Activated T-cell treated with anti-CD3 and anti-CD28 coated beads, Interleukin-2, amount 50 U/mL, for 4 hours (primary cell): ENCODE results near the gene ITGAV. TPM values are rescaled to one million over a fixed set of nuclear protein-coding genes. Genes with fewer than 3 reads are reported as not detected.

Experiments
- ATAC-seq, 2 donors: fragments of 200-7000 bp; cut with Tn5 transposase; one replicate each; pipeline ENCODE4 v1.10.0; 2021
- DNase-seq: peaks from one replicate; pipeline ENCODE4 v3.0.0-alpha.2; 2020
- H3K27me3 Mint-ChIP-seq: one replicate; pipeline ENCODE4 v1.8.0; 2021; ENCODE audit warnings: low read depth, mixed read lengths
- H3K36me3 Mint-ChIP-seq: one replicate; pipeline ENCODE4 v1.8.0; 2022; ENCODE audit warnings: mixed read lengths; ENCODE audit not compliant: insufficient read depth
- H3K4me1 Mint-ChIP-seq: one replicate; pipeline ENCODE4 v1.8.0; 2021; ENCODE audit warnings: low read depth, mixed read lengths
- H3K4me3 Mint-ChIP-seq: one replicate; pipeline ENCODE4 v1.8.0; 2021; ENCODE audit warnings: mild to moderate bottlenecking, moderate library complexity, mixed read lengths
- H3K9me3 Mint-ChIP-seq: one replicate; pipeline ENCODE4 v1.8.0; 2021; ENCODE audit warnings: mixed read lengths
- total RNA-seq, 3 donors: library from RNA; stranded (reverse); gene quantifications; one replicate each; pipeline ENCODE4 v1.2.1, GENCODE V29; 2021

Gene ITGAV
- total RNA-seq: 1 to 10 TPM; 3.8 to 4.7 (median 4.0) TPM

DNA sequence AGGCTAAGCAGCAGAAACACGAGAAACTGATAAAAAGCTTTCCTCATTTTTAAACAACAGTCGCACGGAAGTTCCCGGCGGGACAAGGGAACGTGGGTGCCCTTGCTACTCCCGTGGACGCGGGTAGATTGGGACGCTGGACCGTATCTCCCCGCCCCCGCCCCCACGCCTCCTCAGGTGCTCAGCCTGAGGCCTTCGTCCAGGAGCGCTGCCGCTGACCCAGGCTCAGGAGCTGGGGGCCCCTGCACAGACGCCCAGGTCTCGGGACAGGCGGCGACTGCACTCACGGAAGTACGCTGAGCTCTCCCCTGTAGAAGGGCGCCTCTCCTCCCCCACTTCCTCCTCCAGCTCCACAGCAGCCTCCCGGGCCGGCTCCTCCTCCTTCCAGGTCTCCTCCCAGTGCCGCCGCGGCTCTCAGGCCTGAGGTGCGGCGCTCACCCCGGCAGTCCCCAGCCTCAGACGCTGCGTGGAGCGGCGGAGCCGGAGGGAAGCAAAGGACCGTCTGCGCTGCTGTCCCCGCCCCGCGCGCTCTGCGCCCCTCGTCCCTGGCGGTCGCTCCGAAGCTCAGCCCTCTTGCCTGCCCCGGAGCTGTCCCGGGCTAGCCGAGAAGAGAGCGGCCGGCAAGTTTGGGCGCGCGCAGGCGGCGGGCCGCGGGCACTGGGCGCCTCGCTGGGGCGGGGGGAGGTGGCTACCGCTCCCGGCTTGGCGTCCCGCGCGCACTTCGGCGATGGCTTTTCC, at the start of gene ITGAV:
Gene ITGAV, plus strand, starts transcription at position 445 of the 738 bp plus-strand sequence. Its CDS starts 283 bp downstream, at position 728.
- H3K27me3 Mint-ChIP-seq: no peaks in the 10 kb centered on the region
- H3K4me3 Mint-ChIP-seq: peak within 1 kb of the TSS; percentile 84
- ATAC-seq (peak; percentile 96 to 97), DNase-seq (peak; percentile 73)
- no peaks in the 10 kb centered on the region for H3K9me3 Mint-ChIP-seq
- no peaks in the 10 kb centered on the region for H3K36me3 Mint-ChIP-seq
- peaks cover 34% of the 10 kb centered on the region for H3K4me1 Mint-ChIP-seq

GRCh38 chr2:186540941-186541340, 48.9 kb upstream of the ITGAV start:
- Mint-ChIP-seq H3K4me1 (no peaks in the 10 kb centered on the region), H3K9me3 (no peaks in the 10 kb centered on the region), H3K27me3 (peaks cover 11% of the 10 kb centered on the region), H3K36me3 (no peaks in the 10 kb centered on the region), H3K4me3 (no peak overlapping the region)
- no peak for ATAC-seq
- DNase-seq: no peak

GRCh38 chr2:186542002-186542401, 47.9 kb upstream of the ITGAV start:
- H3K36me3 Mint-ChIP-seq: no peaks in the 10 kb centered on the region
- H3K9me3 Mint-ChIP-seq: no peaks in the 10 kb centered on the region
- H3K27me3 Mint-ChIP-seq: peaks cover 11% of the 10 kb centered on the region

DNA sequence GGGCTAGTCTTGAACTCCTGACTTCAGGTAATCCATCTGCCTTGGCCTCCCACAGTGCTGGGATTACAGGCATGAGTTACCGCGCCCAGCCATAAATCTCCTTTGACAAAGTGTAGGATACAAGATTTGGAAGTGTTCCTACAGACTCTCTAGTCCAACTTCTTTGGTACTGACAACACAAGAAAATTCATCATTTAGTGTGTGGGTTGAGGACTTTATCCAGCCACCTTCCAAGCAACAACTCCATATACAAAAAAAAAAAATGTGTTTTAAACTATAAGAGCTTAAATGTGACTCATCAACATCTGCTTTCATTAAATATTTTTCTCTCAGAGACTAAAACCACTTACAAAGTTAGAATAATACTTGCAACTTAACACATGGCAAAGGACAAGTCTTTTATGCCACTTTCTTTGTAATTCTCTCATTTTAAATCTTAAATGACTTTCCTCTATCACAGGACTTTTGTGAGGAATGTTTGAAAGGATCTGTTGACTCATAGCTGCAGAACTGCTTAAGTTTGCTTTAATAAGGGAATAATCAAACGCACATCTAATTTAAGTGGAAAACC, 46.2 kb upstream of the ITGAV start:
- Mint-ChIP-seq H3K4me1 (no peaks in the 10 kb centered on the region), H3K27me3 (peaks cover 11% of the 10 kb centered on the region), H3K9me3 (no peaks in the 10 kb centered on the region), H3K4me3 (no peak overlapping the region), H3K36me3 (no peaks in the 10 kb centered on the region)
- ATAC-seq (no peak), DNase-seq (no peak)

More at GRCh38 chr2:186542002-186542401, 47.9 kb upstream of the ITGAV start:
- ATAC-seq: no peak
- Mint-ChIP-seq H3K4me3 (no peak overlapping the region), H3K4me1 (no peaks in the 10 kb centered on the region)
- DNase-seq: no peak

DNA sequence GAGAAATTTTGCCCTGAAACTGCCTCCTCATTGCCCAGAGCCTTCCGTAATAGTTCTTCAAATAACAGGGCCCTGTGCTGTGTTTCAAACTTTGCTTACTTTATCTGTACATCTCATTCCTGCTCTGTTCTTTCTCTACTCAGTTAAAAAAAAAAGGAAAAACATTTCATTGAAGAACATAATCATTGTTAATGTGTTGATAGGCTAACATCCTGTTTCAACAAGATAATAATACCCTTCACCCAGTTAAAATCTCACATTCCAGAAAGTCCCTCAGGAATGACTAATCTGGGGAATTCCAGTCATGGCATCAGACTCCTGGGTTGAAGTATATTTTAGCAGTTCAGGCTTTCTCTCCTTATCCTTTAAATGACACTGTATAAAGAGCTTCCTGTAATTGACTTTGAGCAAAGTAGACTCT, 45.6 kb upstream of the ITGAV start:
- H3K27me3 Mint-ChIP-seq: peaks cover 9% of the 10 kb centered on the region
- ATAC-seq: no peak
- H3K36me3 Mint-ChIP-seq: no peaks in the 10 kb centered on the region
- H3K4me1 Mint-ChIP-seq: no peaks in the 10 kb centered on the region
- no peak for DNase-seq
- no peak overlapping the region for H3K4me3 Mint-ChIP-seq
- H3K9me3 Mint-ChIP-seq: no peaks in the 10 kb centered on the region

GRCh38 chr2:186546846-186547245, 43.0 kb upstream of the ITGAV start:
- no peak overlapping the region for H3K4me3 Mint-ChIP-seq
- H3K9me3 Mint-ChIP-seq: no peaks in the 10 kb centered on the region
- peaks cover 3% of the 10 kb centered on the region for H3K27me3 Mint-ChIP-seq
- no peak for ATAC-seq
- H3K4me1 Mint-ChIP-seq: no peaks in the 10 kb centered on the region
- peaks cover 2% of the 10 kb centered on the region for H3K36me3 Mint-ChIP-seq
- DNase-seq: no peak

DNA sequence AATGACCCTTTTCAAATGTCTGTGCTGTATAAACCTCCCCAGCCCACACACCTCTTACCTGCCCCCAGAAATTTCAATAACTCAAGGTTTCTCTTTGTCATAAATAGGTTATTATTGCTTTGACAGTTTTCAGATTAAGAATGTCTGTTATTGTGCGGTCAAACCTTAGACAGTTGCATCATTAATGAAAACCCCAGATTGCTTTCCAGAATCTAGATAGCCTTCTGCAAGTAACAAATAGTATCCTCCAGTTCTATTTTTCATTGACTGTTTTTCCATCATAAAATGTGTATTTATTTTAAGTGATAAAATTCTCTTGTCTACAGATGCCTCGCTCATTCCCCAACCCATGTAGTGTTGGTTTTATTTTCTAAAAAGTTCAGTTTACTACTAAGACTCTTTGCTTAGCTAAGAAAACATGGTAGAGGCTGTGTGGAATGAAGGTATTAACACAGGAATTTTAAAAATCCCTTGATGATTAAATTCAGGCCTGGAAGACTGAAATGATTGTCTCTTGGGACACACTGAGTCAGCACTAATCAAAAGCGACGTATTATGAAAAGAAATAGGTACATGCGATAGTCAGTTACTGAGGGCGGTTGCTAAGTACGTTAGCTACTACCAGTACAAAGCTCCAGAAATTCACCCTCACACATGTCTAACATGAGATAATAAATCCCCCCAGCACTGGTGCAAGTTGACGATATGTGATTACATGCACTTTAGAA, 38.4 kb upstream of the ITGAV start:
- DNase-seq: no peak
- no peaks in the 10 kb centered on the region for H3K4me1 Mint-ChIP-seq

GRCh38 chr2:186554429-186554828, 35.4 kb upstream of the ITGAV start:
- Mint-ChIP-seq H3K4me3 (no peak overlapping the region), H3K27me3 (peaks cover 3% of the 10 kb centered on the region), H3K9me3 (no peaks in the 10 kb centered on the region), H3K36me3 (peaks cover 2% of the 10 kb centered on the region), H3K4me1 (no peaks in the 10 kb centered on the region)
- no peak for DNase-seq
- ATAC-seq: no peak

More for the DNA sequence above, 38.4 kb upstream of the ITGAV start:
- Mint-ChIP-seq H3K27me3 (peaks cover 3% of the 10 kb centered on the region), H3K9me3 (no peaks in the 10 kb centered on the region), H3K36me3 (peaks cover 2% of the 10 kb centered on the region), H3K4me3 (no peak overlapping the region)
- no peak for ATAC-seq

GRCh38 chr2:186554850-186555671, 34.8 kb upstream of the ITGAV start:
- Mint-ChIP-seq H3K9me3 (no peaks in the 10 kb centered on the region), H3K27me3 (peaks cover 2% of the 10 kb centered on the region), H3K36me3 (peaks cover 2% of the 10 kb centered on the region), H3K4me1 (no peaks in the 10 kb centered on the region), H3K4me3 (no peak overlapping the region)
- DNase-seq (no peak), ATAC-seq (peak in 1 of 2 donors; percentile 40)

DNA sequence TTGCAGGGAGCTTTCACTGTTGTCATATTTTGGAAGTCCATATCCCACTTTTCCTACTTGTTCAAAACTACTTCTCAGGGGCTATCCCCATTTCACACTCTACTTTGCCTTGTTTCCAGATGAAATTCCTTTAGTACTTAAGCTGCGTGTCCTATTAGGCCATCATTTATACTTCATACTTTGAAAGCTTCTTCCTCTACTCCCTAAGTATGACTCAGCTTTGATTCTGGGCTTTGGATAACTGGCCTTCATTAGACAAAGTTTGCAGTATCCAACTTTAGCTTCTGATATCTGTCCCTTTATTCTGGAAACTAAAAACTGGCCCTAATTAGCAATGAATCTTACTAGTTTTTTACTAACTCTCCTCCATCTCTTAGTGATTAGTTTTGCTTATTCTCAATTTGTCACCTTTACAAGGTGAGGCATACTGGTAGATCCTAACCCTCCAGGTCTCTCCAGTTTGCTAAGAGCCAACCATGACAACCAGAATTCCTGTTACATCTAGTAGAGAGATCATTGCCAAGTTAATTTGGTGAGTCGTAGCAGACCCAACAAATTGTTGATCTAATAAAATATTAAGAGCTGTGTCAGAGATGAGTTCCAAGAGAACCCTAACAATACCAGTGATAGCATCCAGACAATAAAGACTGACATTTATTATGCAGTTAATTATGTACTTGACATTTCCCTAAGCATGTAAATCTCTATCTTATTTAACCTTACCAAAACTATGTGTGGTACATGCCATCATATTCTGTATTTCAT, 31.2 kb upstream of the ITGAV start:
- DNase-seq (no peak), ATAC-seq (no peak)
- Mint-ChIP-seq H3K36me3 (no peaks in the 10 kb centered on the region), H3K27me3 (peaks cover 4% of the 10 kb centered on the region), H3K9me3 (peaks cover 4% of the 10 kb centered on the region), H3K4me1 (no peaks in the 10 kb centered on the region), H3K4me3 (no peak overlapping the region)

DNA sequence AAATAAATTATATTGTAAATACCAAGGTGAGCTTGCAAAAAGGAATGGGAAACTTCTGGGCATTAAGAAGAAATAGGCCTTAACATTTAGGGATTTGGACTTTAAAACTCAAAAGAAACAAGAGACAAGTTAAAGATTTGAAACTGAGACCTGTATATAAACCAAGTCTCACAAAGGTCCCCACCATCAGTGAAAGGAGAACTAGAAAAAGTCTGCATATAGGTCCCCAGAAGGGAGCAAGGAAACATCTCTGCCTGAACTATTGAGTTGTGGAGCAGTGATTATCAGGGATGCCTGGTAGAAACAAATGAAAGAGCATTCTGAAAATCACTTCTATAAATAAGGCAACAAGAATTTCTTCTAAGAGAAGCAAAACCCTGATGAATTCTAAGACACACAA, 30.5 kb upstream of the ITGAV start:
- H3K4me3 Mint-ChIP-seq: no peak overlapping the region
- H3K27me3 Mint-ChIP-seq: peaks cover 4% of the 10 kb centered on the region
- H3K9me3 Mint-ChIP-seq: peaks cover 7% of the 10 kb centered on the region
- no peaks in the 10 kb centered on the region for H3K36me3 Mint-ChIP-seq
- H3K4me1 Mint-ChIP-seq: no peaks in the 10 kb centered on the region
- ATAC-seq: no peak
- DNase-seq: no peak

GRCh38 chr2:186559848-186560247, 30.0 kb upstream of the ITGAV start:
- H3K4me1 Mint-ChIP-seq: no peaks in the 10 kb centered on the region
- H3K36me3 Mint-ChIP-seq: no peaks in the 10 kb centered on the region
- H3K9me3 Mint-ChIP-seq: peaks cover 7% of the 10 kb centered on the region
- DNase-seq (no peak), ATAC-seq (no peak)
- peaks cover 5% of the 10 kb centered on the region for H3K27me3 Mint-ChIP-seq
- H3K4me3 Mint-ChIP-seq: no peak overlapping the region

DNA sequence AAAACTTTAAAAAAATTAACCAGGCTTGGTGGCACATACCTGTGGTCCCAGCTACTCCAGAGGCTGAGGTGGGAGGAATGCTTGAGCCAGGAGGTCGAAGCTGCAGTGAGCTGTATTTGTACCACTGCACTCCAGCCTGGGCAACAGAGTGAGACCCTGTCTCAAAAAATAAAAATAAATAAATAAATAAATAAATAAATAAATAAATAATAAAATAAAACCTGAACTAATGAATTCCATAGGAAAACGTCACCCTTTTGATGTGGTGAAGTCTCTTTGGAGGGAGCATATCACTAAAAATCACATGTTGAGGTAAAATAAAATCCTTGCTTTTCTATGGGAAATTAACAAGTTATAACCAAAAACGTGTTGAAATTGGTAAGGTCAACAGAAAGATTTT, 29.6 kb upstream of the ITGAV start:
- ATAC-seq: no peak
- Mint-ChIP-seq H3K4me3 (no peak overlapping the region), H3K4me1 (no peaks in the 10 kb centered on the region), H3K27me3 (peaks cover 7% of the 10 kb centered on the region), H3K9me3 (peaks cover 7% of the 10 kb centered on the region), H3K36me3 (no peaks in the 10 kb centered on the region)
- no peak for DNase-seq
